Activated CD4-positive, alpha-beta T cell treated with anti-CD3 and anti-CD28 coated beads, Interleukin-2, amount 50 U/mL, for 1 hour (primary cell): ENCODE data around the gene EPM2AIP1.

Source experiments
- DNase-seq: peaks from one replicate; pipeline ENCODE4 v3.0.0-alpha.2; 2020

EPM2AIP1 gene

GRCh38 chr3:36944641-36945270, 48.2 kb downstream of the EPM2AIP1 start, which contains the start of gene TRANK1:
TSS of gene TRANK1 (minus strand) at chr3:36945054. CDS start at chr3:36944809, 245 bp downstream.
- DNase-seq = peak; percentile 78

- DNase-seq = peak; percentile 16
These were observed 48.8 kb downstream of the EPM2AIP1 start for GRCh38 chr3:36944012-36944640.

DNA sequence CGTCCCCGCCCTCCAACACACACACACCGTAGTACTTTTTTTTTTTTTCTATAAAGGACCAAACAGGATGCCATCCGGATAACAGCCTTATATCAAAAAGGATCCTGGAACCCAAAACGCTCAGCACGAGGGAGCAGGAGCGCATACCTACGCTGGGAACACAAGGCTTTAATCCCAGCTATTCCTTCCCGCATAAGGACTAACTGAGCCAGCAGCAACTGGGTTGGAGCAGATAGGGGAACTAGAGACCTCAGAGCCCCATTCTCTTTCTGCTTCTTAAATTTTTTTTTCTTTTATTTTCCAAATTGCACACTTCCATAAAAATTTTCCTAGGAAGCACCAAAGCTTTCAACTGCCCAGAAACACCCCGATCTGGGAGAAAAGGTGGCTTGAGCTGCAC, 49.3 kb downstream of the EPM2AIP1 start:
- no peak for DNase-seq

- no peak for DNase-seq
These were observed 50.2 kb downstream of the EPM2AIP1 start for GRCh38 chr3:36942638-36943248.

GRCh38 chr3:36941658-36942057, 51.3 kb downstream of the EPM2AIP1 start:
- no peak for DNase-seq

DNA sequence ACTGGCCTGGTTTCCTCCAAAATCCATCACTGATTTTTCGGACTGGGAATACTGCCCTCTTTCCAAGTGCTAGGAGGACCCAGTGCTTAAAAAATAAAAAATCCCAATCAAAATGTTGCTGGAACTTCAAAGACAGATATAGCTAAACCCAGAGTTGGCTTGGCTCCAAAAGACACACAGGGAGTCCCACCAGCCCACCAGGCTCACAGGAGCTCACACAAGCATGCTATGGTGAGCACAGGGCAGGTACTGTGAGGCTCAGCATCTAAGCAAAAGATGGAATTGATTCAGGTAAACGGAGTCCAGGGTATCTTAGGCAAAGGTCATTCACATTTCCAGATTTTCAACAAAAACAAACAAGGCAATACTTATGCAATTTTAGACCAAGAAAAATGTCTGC, 51.8 kb downstream of the EPM2AIP1 start:
- no peak for DNase-seq

DNA sequence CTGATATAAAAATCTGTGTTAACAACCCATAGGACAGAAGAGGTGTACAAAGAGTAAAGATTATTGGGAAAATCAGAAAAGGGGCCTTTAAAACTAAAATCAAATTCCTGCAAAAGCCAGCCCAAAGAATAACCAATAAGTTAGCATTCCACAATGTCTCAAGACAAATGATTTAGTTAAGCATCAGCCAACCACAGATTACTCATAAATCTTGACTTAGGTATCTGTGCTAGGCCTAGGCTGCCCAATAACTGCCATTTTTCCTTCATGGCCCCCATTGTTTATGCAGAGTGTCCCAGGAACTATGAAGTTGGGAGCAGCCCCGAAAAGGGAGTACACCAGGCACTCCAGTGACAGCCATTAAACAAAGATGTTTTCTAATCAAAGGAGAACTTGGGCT, 55.4 kb downstream of the EPM2AIP1 start:
- no peak for DNase-seq
